KMS-11 (cell line): ENCODE results near the gene RXRA.
"Not testable (repeated sequence)": the region's sequence is repeated elsewhere in the genome, so short reads cannot be mapped to it uniquely, and the experiment has no call there.

ENCODE experiments used
- H2AFZ ChIP-seq: fragments of 200-600 bp; sonication (generic); 2 replicates; pipeline ENCODE4 v1.6.1; 2016; ENCODE audit warnings: antibody characterized with exemption, mixed run types, low read depth
- H3K27ac ChIP-seq: fragments of 200-600 bp; sonication (generic); 2 replicates; pipeline ENCODE4 v1.6.1; 2016; ENCODE audit warnings: mild to moderate bottlenecking, mixed run types
- H3K27me3 ChIP-seq: fragments of 200-600 bp; sonication (generic); 2 replicates; pipeline ENCODE4 v1.6.1; 2017; ENCODE audit warnings: mild to moderate bottlenecking, low read depth, mixed run types, moderate library complexity; ENCODE audit not compliant: insufficient read depth
- H3K36me3 ChIP-seq: fragments of 200-600 bp; sonication (generic); 2 replicates; pipeline ENCODE4 v1.6.1; 2017; ENCODE audit warnings: mild to moderate bottlenecking, mixed run types; ENCODE audit not compliant: insufficient read depth
- H3K4me1 ChIP-seq: fragments of 200-600 bp; sonication (generic); 2 replicates; pipeline ENCODE4 v1.6.1; 2016; ENCODE audit warnings: mild to moderate bottlenecking, low read depth, mixed run types; ENCODE audit not compliant: poor library complexity, severe bottlenecking
- H3K4me2 ChIP-seq: fragments of 200-600 bp; sonication (generic); 2 replicates; pipeline ENCODE4 v1.7.0; 2016; ENCODE audit warnings: mild to moderate bottlenecking, mixed run types
- H3K4me3 ChIP-seq: fragments of 200-600 bp; sonication (generic); IDR thresholded peaks from 2 replicates; pipeline ENCODE4 v1.6.1; 2017; ENCODE audit warnings: low read depth, low read length, mixed read lengths; ENCODE audit not compliant: insufficient read depth
- H3K79me2 ChIP-seq: fragments of 200-600 bp; sonication (generic); 2 replicates; pipeline ENCODE4 v1.6.1; 2016; ENCODE audit warnings: low read depth, mixed run types; ENCODE audit not compliant: insufficient read depth
- H3K9ac ChIP-seq: fragments of 200-600 bp; sonication (generic); 2 replicates; pipeline ENCODE4 v1.6.1; 2016; ENCODE audit warnings: mild to moderate bottlenecking, mixed run types
- H4K20me1 ChIP-seq: fragments of 200-600 bp; sonication (generic); 2 replicates; pipeline ENCODE4 v1.6.1; 2016; ENCODE audit warnings: mild to moderate bottlenecking, mixed run types; ENCODE audit not compliant: insufficient read depth
- CTCF ChIP-seq: fragments of 200-600 bp; sonication (generic); conservative IDR thresholded peaks from 2 replicates; pipeline ENCODE4 v1.6.1; 2017; ENCODE audit warnings: low read depth, mild to moderate bottlenecking, antibody characterized with exemption, low read length, moderate library complexity, mixed read lengths

The RXRA gene

DNA sequence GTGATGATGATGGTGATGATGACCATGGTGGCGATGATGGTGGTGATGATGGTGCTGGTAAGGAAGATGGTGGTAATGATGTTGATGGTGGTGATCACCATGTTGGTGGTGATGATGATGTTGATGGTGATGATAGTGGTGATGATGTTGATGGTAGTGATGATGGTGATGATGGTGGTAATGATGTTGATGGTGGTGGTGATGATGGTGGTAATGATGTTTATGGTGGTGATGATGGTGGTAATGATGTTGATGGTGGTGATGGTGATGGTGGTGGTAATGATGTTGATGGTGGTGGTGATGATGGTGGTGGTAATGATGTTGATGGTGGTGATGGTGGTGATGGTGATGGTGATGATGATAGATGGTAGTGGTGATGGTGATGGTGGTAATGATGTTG, 20.7 kb upstream of the RXRA start:
- H3K4me2 ChIP-seq: no peak overlapping the region
- H3K36me3 ChIP-seq: no peaks in the 10 kb centered on the region
- no peak overlapping the region for H3K4me3 ChIP-seq
- H3K27ac ChIP-seq: no peak overlapping the region
- no peak overlapping the region for H2AFZ ChIP-seq
- no peaks in the 10 kb centered on the region for H3K79me2 ChIP-seq
- H3K9ac ChIP-seq: no peak overlapping the region
- H4K20me1 ChIP-seq: no peaks in the 10 kb centered on the region
- no peaks in the 10 kb centered on the region for H3K27me3 ChIP-seq
- H3K4me1 ChIP-seq: peaks cover 24% of the 10 kb centered on the region
- TF ChIP-seq CTCF: no peak

DNA sequence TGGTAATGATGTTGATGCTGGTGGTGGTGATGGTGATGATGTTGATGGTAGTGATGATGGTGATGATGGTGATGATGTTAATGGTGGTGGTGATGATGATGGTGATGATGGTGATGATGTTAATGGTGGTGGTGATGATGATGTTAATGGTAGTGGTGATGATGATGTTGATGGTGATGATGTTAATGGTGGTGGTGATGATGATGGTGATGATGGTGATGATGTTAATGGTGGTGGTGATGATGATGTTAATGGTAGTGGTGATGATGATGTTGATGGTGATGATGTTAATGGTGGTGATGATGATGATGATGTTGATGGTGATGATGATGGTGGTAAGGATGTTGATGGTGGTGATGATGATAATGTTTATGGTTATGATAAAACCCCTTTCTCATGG, 20.2 kb upstream of the RXRA start:
- not testable (repeated sequence) for H3K27me3 ChIP-seq, H3K4me2 ChIP-seq, H3K4me3 ChIP-seq, H3K27ac ChIP-seq, H3K36me3 ChIP-seq, H3K79me2 ChIP-seq, H3K9ac ChIP-seq, H2AFZ ChIP-seq, H4K20me1 ChIP-seq
- H3K4me1 ChIP-seq: peaks cover 21% of the 10 kb centered on the region

- Histone ChIP-seq H3K36me3 (no peaks in the 10 kb centered on the region), H3K27me3 (no peaks in the 10 kb centered on the region), H3K4me3 (no peak overlapping the region)
These were observed 19.3 kb upstream of the RXRA start for GRCh38 chr9:134306636-134307600.

GRCh38 chr9:134307674-134308638, 18.3 kb upstream of the RXRA start:
- H3K4me1 ChIP-seq: peaks cover 2% of the 10 kb centered on the region
- H2AFZ ChIP-seq: no peak overlapping the region
- H3K36me3 ChIP-seq: no peaks in the 10 kb centered on the region
- H3K79me2 ChIP-seq: no peaks in the 10 kb centered on the region
- no peaks in the 10 kb centered on the region for H3K27me3 ChIP-seq
- H3K4me2 ChIP-seq: no peak overlapping the region
- no peak overlapping the region for H3K27ac ChIP-seq
- TF ChIP-seq CTCF: no peak
- no peak overlapping the region for H3K9ac ChIP-seq
- no peak overlapping the region for H3K4me3 ChIP-seq
- no peaks in the 10 kb centered on the region for H4K20me1 ChIP-seq

More at GRCh38 chr9:134306636-134307600, 19.3 kb upstream of the RXRA start:
- Histone ChIP-seq H3K27ac (no peak overlapping the region), H4K20me1 (no peaks in the 10 kb centered on the region), H3K79me2 (no peaks in the 10 kb centered on the region), H3K9ac (no peak overlapping the region), H2AFZ (no peak overlapping the region), H3K4me1 (peaks cover 12% of the 10 kb centered on the region), H3K4me2 (no peak overlapping the region)
- TF ChIP-seq CTCF: no peak

- not testable (repeated sequence) for H3K4me2 ChIP-seq, H3K27ac ChIP-seq, H4K20me1 ChIP-seq, H3K9ac ChIP-seq, H3K27me3 ChIP-seq, H3K36me3 ChIP-seq, H3K4me3 ChIP-seq, H3K4me1 ChIP-seq, H3K79me2 ChIP-seq, H2AFZ ChIP-seq
These were observed 17.5 kb upstream of the RXRA start for GRCh38 chr9:134308639-134309220.
